DND-41 (cell line): ENCODE measurements around the gene DCDC1.
A peak's percentile ranks its signal among the peaks of the same experiment; 100 is the strongest.

Experiments used
- ATAC-seq: fragments of 200-7000 bp; cut with Tn5 transposase; 3 replicates; pipeline ENCODE4 v1.9.1; 2021; ENCODE audit warnings: low read depth; ENCODE audit not compliant: insufficient read depth
- DNase-seq: peaks from one replicate; pipeline ENCODE4 v3.0.0-alpha.2; 2020
- H2AFZ ChIP-seq: 2 replicates; pipeline ENCODE4 v1.6.0; 2012; ENCODE audit warnings: low read depth, low read length
- H3K27ac ChIP-seq: 2 replicates; pipeline ENCODE4 v1.5.1; 2012; ENCODE audit warnings: low read length, inconsistent platforms
- H3K27me3 ChIP-seq: fragments of 200-600 bp; sonication (generic); 2 replicates; pipeline ENCODE4 v1.6.0; 2012; ENCODE audit warnings: low read length, mild to moderate bottlenecking, inconsistent platforms; ENCODE audit not compliant: insufficient read depth, poor library complexity
- H3K36me3 ChIP-seq: 2 replicates; pipeline ENCODE4 v1.5.1; 2012; ENCODE audit warnings: low read length, inconsistent platforms; ENCODE audit not compliant: insufficient read depth
- H3K4me1 ChIP-seq: 2 replicates; pipeline ENCODE4 v1.5.1; 2012; ENCODE audit warnings: mild to moderate bottlenecking, low read length; ENCODE audit not compliant: insufficient read depth
- H3K4me2 ChIP-seq: 2 replicates; pipeline ENCODE4 v1.6.0; 2012; ENCODE audit warnings: mild to moderate bottlenecking, moderate library complexity, low read length, inconsistent platforms; ENCODE audit not compliant: insufficient read depth
- H3K4me3 ChIP-seq, 2 experiments: fragments of 200-600 bp in 1 of 2; shearing (Covaris generic) in 1 of 2; 2 replicates each; pipeline ENCODE4 v1.5.1; 2012 to 2016; ENCODE audit warnings: inconsistent platforms in 2 of 2, low read length in 2 of 2, mild to moderate bottlenecking in 2 of 2, low read depth in 1 of 2, moderate library complexity in 1 of 2
- H3K79me2 ChIP-seq: 2 replicates; pipeline ENCODE4 v1.6.0; 2012; ENCODE audit warnings: low read length, inconsistent platforms; ENCODE audit not compliant: insufficient read depth
- H3K9ac ChIP-seq: 2 replicates; pipeline ENCODE4 v1.6.0; 2012; ENCODE audit warnings: low read depth, mild to moderate bottlenecking, inconsistent platforms, low read length, moderate library complexity
- H3K9me3 ChIP-seq: 2 replicates; pipeline ENCODE4 v1.5.1; 2012; ENCODE audit warnings: low read length, moderate library complexity, mild to moderate bottlenecking, inconsistent platforms; ENCODE audit not compliant: insufficient read depth, severe bottlenecking
- H4K20me1 ChIP-seq: 2 replicates; pipeline ENCODE4 v1.6.0; 2012; ENCODE audit warnings: low read length; ENCODE audit not compliant: insufficient read depth
- CTCF ChIP-seq: IDR thresholded peaks from 2 replicates; pipeline ENCODE4 v1.5.1; 2012; ENCODE audit warnings: borderline replicate concordance, low read length, moderate library complexity, mild to moderate bottlenecking; ENCODE audit not compliant: poor library complexity, severe bottlenecking; ENCODE audit errors: extremely low read depth
- EZH2 ChIP-seq: IDR thresholded peaks from 3 replicates; pipeline ENCODE4 v1.6.1; 2012; ENCODE audit warnings: borderline replicate concordance, low read depth, mild to moderate bottlenecking, moderate library complexity, low read length, inconsistent platforms; ENCODE audit not compliant: severe bottlenecking

DCDC1 gene

GRCh38 chr11:31005202-31005601 lies 364.3 kb downstream of the DCDC1 start:
- Histone ChIP-seq H3K4me1 (no peaks in the 10 kb centered on the region), H3K4me3 (no peak overlapping the region), H3K4me2 (no peak overlapping the region), H2AFZ (no peak overlapping the region), H4K20me1 (no peaks in the 10 kb centered on the region), H3K27me3 (no peaks in the 10 kb centered on the region), H3K36me3 (no peaks in the 10 kb centered on the region), H3K9ac (no peak overlapping the region), H3K79me2 (no peaks in the 10 kb centered on the region), H3K9me3 (no peaks in the 10 kb centered on the region), H3K27ac (no peak overlapping the region)
- TF ChIP-seq CTCF (no peak), EZH2 (no peak)
- no peak for DNase-seq
- peak; percentile 58 for ATAC-seq

- DNase-seq (no peak), ATAC-seq (no peak)
- Histone ChIP-seq H3K79me2 (no peaks in the 10 kb centered on the region), H3K9ac (no peak overlapping the region), H3K4me3 (no peak overlapping the region), H3K4me1 (no peaks in the 10 kb centered on the region), H2AFZ (no peak overlapping the region), H3K27ac (no peak overlapping the region), H3K4me2 (no peak overlapping the region), H4K20me1 (no peaks in the 10 kb centered on the region), H3K9me3 (no peaks in the 10 kb centered on the region), H3K36me3 (no peaks in the 10 kb centered on the region), H3K27me3 (no peaks in the 10 kb centered on the region)
- TF ChIP-seq EZH2 (no peak), CTCF (no peak)
Measured at GRCh38 chr11:31001427-31001826, 368.1 kb downstream of the DCDC1 start.

- ATAC-seq (no peak), DNase-seq (no peak)
- Histone ChIP-seq H3K4me3 (no peak overlapping the region), H3K36me3 (no peaks in the 10 kb centered on the region), H3K4me1 (no peaks in the 10 kb centered on the region), H3K27ac (no peak overlapping the region), H3K27me3 (no peaks in the 10 kb centered on the region), H4K20me1 (no peaks in the 10 kb centered on the region), H2AFZ (no peak overlapping the region), H3K9ac (no peak overlapping the region), H3K4me2 (no peak overlapping the region), H3K79me2 (no peaks in the 10 kb centered on the region), H3K9me3 (no peaks in the 10 kb centered on the region)
- TF ChIP-seq EZH2 (no peak), CTCF (no peak)
Measured at GRCh38 chr11:31000381-31000780, 369.2 kb downstream of the DCDC1 start.

GRCh38 chr11:30992513-30992849 lies 377.1 kb downstream of the DCDC1 start:
- Histone ChIP-seq H3K36me3 (no peaks in the 10 kb centered on the region), H3K4me3 (no peak overlapping the region), H3K9me3 (no peaks in the 10 kb centered on the region), H3K27ac (no peak overlapping the region), H2AFZ (no peak overlapping the region), H3K4me1 (peaks cover 15% of the 10 kb centered on the region), H4K20me1 (no peaks in the 10 kb centered on the region), H3K4me2 (no peak overlapping the region), H3K27me3 (no peaks in the 10 kb centered on the region), H3K79me2 (no peaks in the 10 kb centered on the region), H3K9ac (no peak overlapping the region)
- peak; percentile 62 for DNase-seq
- TF ChIP-seq EZH2, result no peak
- TF ChIP-seq CTCF, result no peak
- ATAC-seq, result peak; percentile 87
